ENCODE measurements around the gene FERMT1.
"Not testable (repeated sequence)": the region's sequence is repeated elsewhere in the genome, so short reads cannot be mapped to it uniquely, and the experiment has no call there.

Gene FERMT1

DNA sequence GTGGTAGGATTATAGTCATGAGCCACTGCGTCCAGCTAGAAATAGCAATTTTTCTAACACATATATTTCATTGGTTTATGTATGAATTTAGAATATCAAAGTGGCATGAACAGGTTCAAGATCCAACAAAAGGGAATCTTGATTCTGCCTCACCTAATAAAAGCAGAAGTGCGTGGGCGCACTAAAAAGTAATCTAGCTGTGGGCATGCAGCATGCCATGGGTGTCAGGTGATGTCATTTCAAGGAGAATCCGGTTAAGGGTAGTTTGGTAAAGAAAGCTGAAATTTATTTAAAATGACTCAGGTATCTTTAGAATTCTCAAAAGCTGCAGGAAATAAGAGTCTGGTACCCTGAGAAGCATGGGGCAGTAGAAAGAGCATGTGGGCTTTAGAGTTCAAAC is 86.6 kb downstream of the FERMT1 start:
- DNase-seq: no peak

DNA sequence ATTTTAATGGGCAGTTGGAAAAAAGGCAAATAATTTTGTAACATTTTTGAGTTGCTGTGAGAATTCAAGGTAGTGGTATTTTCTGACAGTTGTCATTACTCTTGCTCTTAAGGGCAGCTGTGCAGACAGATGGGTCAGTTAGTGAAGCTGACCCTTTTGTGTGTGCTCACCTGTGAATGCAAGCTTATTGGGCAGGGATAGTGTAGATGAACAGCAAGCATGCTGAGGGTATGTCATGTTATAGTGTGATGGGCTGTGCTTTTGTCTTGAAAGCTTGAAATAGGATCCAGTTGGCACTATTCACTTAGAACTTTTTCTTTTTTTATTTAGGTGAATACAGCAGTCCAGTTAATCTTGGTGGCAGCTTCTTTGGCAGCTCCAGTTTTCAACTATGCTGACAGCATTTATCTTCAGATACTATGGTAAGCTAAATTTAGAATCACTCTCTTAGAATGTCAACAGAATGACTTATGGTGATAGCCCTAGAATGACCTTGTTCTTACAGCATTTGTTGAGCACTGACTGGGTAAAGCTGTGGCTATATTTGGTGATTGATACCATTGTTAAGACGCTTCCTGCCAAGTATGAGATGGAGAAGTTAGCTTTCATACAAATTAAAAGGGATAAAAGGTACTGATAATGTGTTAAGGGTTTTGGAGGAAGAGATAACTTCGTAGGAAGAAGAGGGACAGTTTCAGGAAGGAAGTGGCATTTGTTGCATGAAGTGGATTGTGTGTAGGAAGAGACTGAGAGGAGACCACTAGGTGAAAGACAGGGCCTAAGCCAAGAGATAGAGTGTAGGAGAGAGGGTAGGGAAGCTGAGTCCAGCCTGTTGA is 88.5 kb downstream of the FERMT1 start:
- no peak for DNase-seq

DNA sequence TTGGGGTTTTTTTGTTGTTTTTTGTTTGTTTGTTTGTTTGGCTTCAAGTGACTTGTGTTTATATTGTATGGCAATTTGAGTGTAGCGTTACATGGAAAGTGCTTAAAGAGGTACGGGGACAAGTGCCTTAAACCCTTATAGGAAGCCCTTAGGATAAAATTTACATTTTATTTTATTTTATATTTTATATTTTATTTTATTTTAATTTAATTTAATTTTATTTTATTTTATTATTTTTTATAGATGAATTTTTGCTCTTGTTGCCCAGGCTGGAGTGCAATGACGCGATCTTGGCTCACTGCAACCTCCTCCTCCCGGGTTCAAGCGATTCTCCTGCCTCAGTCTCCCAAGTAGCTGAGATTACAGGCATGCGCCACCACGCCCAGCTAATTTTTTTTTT is 89.9 kb downstream of the FERMT1 start:
- DNase-seq: not testable (repeated sequence)

DNA sequence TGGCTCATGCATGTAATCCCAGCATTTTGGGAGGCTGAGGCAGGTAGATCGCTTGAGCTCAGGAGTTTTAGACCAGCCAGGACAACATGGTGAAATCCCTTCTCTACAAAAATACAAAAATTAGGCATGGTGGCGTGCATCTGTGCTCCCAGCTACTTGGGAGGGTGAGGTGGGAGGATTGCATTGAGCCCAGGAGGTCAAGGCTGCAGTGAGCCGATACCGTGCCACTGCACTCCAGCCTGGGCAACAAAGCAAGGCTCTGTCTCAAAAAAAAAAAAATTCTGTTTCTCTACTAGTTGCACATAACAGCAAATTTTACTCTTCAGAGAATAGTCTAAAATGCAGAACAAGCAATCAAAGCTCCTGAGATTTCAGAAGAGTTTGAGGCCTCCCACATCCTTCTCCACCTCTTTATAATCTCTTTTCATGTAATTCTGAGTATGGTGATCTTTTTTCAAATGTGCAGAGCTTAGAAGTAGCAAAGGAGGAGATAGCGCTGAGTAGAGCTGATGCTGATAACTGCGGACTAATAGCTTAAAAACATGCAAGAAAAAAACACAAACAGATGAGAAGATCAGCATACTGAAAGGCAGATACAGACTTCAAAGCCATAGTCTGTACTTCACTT is 92.3 kb downstream of the FERMT1 start:
- no peak for DNase-seq

DNA sequence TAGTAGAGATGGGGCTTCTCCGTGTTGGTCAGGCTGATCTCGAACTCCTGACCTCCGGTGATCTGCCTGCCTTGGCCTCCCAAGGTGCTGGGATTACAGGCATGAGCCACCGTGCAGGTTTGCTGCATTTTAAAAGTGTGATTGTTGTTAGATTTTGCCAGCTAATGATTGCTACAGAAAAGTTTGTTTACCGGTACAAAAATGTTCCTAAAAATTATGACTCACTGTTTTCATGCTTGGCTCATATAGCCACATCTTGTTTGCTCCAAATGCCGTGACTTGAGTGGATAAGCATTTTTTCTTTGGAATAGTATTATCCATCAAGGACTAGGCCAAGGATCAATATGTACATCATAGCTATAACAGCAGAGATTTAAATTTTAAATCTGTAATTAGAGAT is 93.3 kb downstream of the FERMT1 start:
- no peak for DNase-seq

DNA sequence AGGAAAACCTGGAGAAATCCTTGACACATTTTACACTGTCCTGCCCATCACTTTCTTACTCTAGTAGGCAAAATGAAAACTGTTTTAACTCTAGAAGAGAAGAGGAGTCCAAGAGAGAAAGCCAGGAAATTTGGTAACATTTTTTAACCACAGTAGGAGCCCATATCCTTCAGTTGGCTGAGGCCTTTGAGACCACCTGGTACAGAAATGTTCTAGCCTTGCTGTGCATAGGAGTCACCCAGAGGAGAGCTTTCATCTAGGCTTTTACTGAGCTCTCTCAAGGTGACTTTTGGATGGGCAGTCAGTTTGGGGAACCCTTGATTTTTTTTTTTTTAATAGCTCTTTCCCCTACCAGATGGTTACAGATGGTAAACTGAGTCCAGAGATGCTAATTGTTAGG is 94.0 kb downstream of the FERMT1 start:
- no peak for DNase-seq

DNA sequence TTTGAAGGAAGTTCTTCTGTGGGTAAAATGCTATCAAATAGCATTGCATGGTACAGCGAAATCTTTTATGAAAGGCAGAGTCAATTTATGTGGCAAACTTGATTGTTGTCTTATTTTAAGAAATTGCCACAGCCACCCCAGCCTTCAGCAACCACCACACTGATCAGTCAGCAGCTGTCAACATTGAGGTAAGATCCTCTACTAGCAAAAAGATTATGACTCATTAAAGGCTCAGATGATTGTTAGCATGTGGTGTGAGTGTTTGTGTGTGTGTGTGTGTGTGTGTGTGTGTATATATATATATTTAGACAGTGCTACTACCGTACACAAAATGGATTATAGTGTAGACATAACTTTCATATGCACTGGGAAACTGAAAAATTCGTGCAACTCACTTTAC is 96.8 kb downstream of the FERMT1 start:
- no peak for DNase-seq

All from stimulated activated CD4-positive, alpha-beta T cell treated with anti-CD3 and anti-CD28 coated beads, Interleukin-12 subunit alpha, Interleukin-12 subunit beta, amount 100 ng/mL, for 4 hours (primary cell).